HepG2 (cell line): ENCODE measurements around the gene HOXC5. TPM values are rescaled to one million over a fixed set of nuclear protein-coding genes. Genes with fewer than 3 reads are reported as not detected.

Source experiments
- ATAC-seq: fragments of 200-7000 bp; cut with Tn5 transposase; 3 replicates; pipeline ENCODE4 v1.9.1; 2020; ENCODE audit warnings: mild to moderate bottlenecking, moderate library complexity
- BruUV-seq: library from RNA; stranded (reverse); fragments of 400-500 nt; replicated peaks from 2 replicates; lab custom pipeline; 2021; lab: Mats Ljungman, UMichigan
- CTCF ChIA-PET: fragments of 300-600 bp; formaldehyde crosslinking; extraction: SDS; loops from one replicate; lab custom pipeline; 2021; ENCODE audit warnings: low total read pairs, inconsistent platforms, low intra/inter-chr PET ratio; lab: Yijun Ruan, JAX
- POLR2A ChIA-PET: fragments of 350-600 bp; sonication (Branson Sonifier 250); formaldehyde crosslinking; loops from one replicate; lab custom pipeline; 2020; ENCODE audit warnings: antibody characterized with exemption, inconsistent platforms; lab: Yijun Ruan, JAX
- DNase-seq: peaks from one replicate; pipeline ENCODE4 v3.0.0-alpha.2; 2015; ENCODE audit warnings: low spot score
- FAIRE-seq: peaks from 3 replicates; lab custom pipeline; 2011; peaks lifted over from hg19 to GRCh38; lab: Jason Lieb, UNC
- H2AFZ ChIP-seq: one replicate; pipeline ENCODE4 v1.6.1; 2011; ENCODE audit warnings: low read length, inconsistent platforms
- H3K27ac ChIP-seq: fragments of 300-600 bp; 3 replicates; pipeline ENCODE4 v1.8.0; 2011; ENCODE audit warnings: mixed run types, mild to moderate bottlenecking, mixed read lengths, low read length, inconsistent platforms; ENCODE audit not compliant: insufficient read depth; ENCODE audit errors: extremely low read length
- H3K27me3 ChIP-seq, 2 experiments: fragments of 200-600 bp in 1 of 2; 2 replicates in 1 of 2; 3 replicates in 1 of 2; pipeline versions ENCODE4 v1.6.0 to v1.8.0; 2011; ENCODE audit warnings: low read length in 2 of 2, mild to moderate bottlenecking in 2 of 2, moderate library complexity in 2 of 2, inconsistent platforms in 1 of 2; ENCODE audit not compliant: insufficient read depth in 2 of 2, control insufficient read depth in 1 of 2
- H3K36me3 ChIP-seq, 2 experiments: fragments of 200-600 bp in 1 of 2; replicated peaks in 1 of 2; 2 replicates in 1 of 2; 3 replicates in 1 of 2; pipeline versions ENCODE4 v1.5.1 to v1.8.0; 2011; ENCODE audit warnings: low read length in 2 of 2, inconsistent platforms in 1 of 2; ENCODE audit not compliant: insufficient read depth in 2 of 2, control insufficient read depth in 1 of 2
- H3K4me1 ChIP-seq: 2 replicates; pipeline ENCODE4 v1.5.1; 2012; ENCODE audit warnings: low read length, inconsistent platforms; ENCODE audit not compliant: insufficient read depth
- H3K4me2 ChIP-seq: 2 replicates; pipeline ENCODE4 v1.6.0; 2011; ENCODE audit warnings: low read depth, low read length, inconsistent platforms
- H3K4me3 ChIP-seq, 3 experiments: fragments of 200-600 bp in 1 of 3; sonication (generic), shearing (Covaris generic) in 1 of 3; replicated peaks in 1 of 3; 2 replicates each; pipeline ENCODE4 v1.5.1; 2011 to 2016; ENCODE audit warnings: low read length in 3 of 3, inconsistent platforms in 2 of 3, low read depth in 2 of 3, mild to moderate bottlenecking in 2 of 3, control low read depth in 1 of 3, mixed read lengths in 1 of 3; ENCODE audit not compliant: insufficient read depth in 1 of 3
- H3K79me2 ChIP-seq: one replicate; pipeline ENCODE4 v1.6.1; 2011; ENCODE audit warnings: low read length, inconsistent platforms; ENCODE audit not compliant: insufficient read depth
- H3K9ac ChIP-seq: 2 replicates; pipeline ENCODE4 v1.6.0; 2011; ENCODE audit warnings: mild to moderate bottlenecking, low read depth, low read length, inconsistent platforms; ENCODE audit not compliant: insufficient read depth
- H3K9me3 ChIP-seq: 2 replicates; pipeline ENCODE4 v1.5.1; 2012; ENCODE audit warnings: mild to moderate bottlenecking, low read length
- H4K20me1 ChIP-seq: 2 replicates; pipeline ENCODE4 v1.6.0; 2011; ENCODE audit warnings: inconsistent platforms, mild to moderate bottlenecking, low read length, moderate library complexity; ENCODE audit not compliant: insufficient read depth
- CTCF ChIP-seq: sonication (generic); formaldehyde crosslinking; IDR thresholded peaks from 2 replicates; pipeline ENCODE4 v1.5.0; 2020; ENCODE audit warnings: mild to moderate bottlenecking, missing genetic modification reagents, moderate library complexity
- GABPA ChIP-seq, 2 experiments: IDR thresholded peaks; 2 replicates each; pipeline ENCODE4 v1.6.1; 2011 to 2016; ENCODE audit warnings: low read depth in 2 of 2, low read length in 1 of 2, missing biosample characterization in 1 of 2, missing genetic modification characterization in 1 of 2
- HMGXB4 ChIP-seq, 2 experiments: sonication (generic) in 1 of 2; formaldehyde crosslinking in 1 of 2; IDR thresholded peaks; 2 replicates each; pipeline versions ENCODE4 v1.4.0 to v1.6.1; 2018 to 2020; ENCODE audit warnings: missing genetic modification reagents in 2 of 2, borderline replicate concordance in 1 of 2, low read depth in 1 of 2, mild to moderate bottlenecking in 1 of 2, missing biosample characterization in 1 of 2
- NR1H2 ChIP-seq: sonication (generic); formaldehyde crosslinking; IDR thresholded peaks from 2 replicates; pipeline ENCODE4 v1.8.1; 2022; ENCODE audit warnings: low read depth, missing genetic modification reagents, borderline replicate concordance
- RAD21 ChIP-seq: fragments of 450-650 bp; formaldehyde crosslinking; IDR thresholded peaks from 2 replicates; pipeline ENCODE4 v1.5.0; 2020; ENCODE audit warnings: mild to moderate bottlenecking
- RXRA ChIP-seq: sonication (generic); formaldehyde crosslinking; IDR thresholded peaks from 2 replicates; pipeline ENCODE4 v1.5.1; 2020; ENCODE audit warnings: missing genetic modification reagents
- SMC3 ChIP-seq: IDR thresholded peaks from 2 replicates; pipeline ENCODE4 v1.6.1; 2011; ENCODE audit warnings: low read length, improper control_type of control experiment
- STAG1 ChIP-seq: sonication (generic); formaldehyde crosslinking; IDR thresholded peaks from 2 replicates; pipeline ENCODE4 v1.4.0; 2020; ENCODE audit warnings: missing genetic modification reagents
- TBX2 ChIP-seq: sonication (generic); formaldehyde crosslinking; IDR thresholded peaks from 2 replicates; pipeline ENCODE4 v1.5.0; 2020; ENCODE audit warnings: missing genetic modification reagents, mild to moderate bottlenecking, borderline replicate concordance
- ZFX ChIP-seq: sonication (generic); formaldehyde crosslinking; IDR thresholded peaks from 2 replicates; pipeline ENCODE4 v1.4.0; 2020; ENCODE audit warnings: mild to moderate bottlenecking, low read depth, missing genetic modification reagents, moderate library complexity
- ZNF275 ChIP-seq: sonication (generic); formaldehyde crosslinking; IDR thresholded peaks from 2 replicates; pipeline ENCODE4 v1.8.0; 2022; ENCODE audit warnings: missing genetic modification reagents, mild to moderate bottlenecking, inconsistent platforms, borderline replicate concordance
- ZNF883 ChIP-seq: sonication (generic); formaldehyde crosslinking; IDR thresholded peaks from 2 replicates; pipeline ENCODE4 v1.5.1; 2020; ENCODE audit warnings: mild to moderate bottlenecking, missing genetic modification reagents; ENCODE audit errors: not compliant biosample characterization
- ZNF891 ChIP-seq: sonication (generic); formaldehyde crosslinking; IDR thresholded peaks from 2 replicates; pipeline ENCODE4 v1.5.0; 2020; ENCODE audit warnings: mild to moderate bottlenecking, missing genetic modification reagents
- WGBS: methylation state at CpG from one replicate; pipeline ENCODE4 v1.1.6; 2017; ENCODE audit warnings: low lambda C conversion rate; 5-methylcytosine and 5-hydroxymethylcytosine counted together
- in situ Hi-C: cut with HindIII; loops from 2 replicates; pipeline ENCODE4 v1.10.0; 2017; ENCODE audit warnings: low pct_unique_long_range_greater_than_20kb; ENCODE audit not compliant: extremely low pct_ligation_motif_present
- intact Hi-C: fragments of 100-400 bp; cut with micrococcal nuclease; formaldehyde crosslinking; loops from one replicate; pipeline ENCODE4 v1.10.0; 2022; ENCODE audit not compliant: unreplicated experiment
- polyA plus RNA-seq, 8 experiments: library from polyadenylated mRNA; depleted of rRNA in 3 of 8; stranded (reverse) in 7 of 8; unstranded in 1 of 8; fragments of >200 nt; fragmentation: Illumina TruSeq in 4 of 8; extraction: Trizol in 4 of 8; gene quantifications; 2 replicates each; pipeline versions ENCODE4 v1.2.1 to v1.2.3, GENCODE V29; 2011 to 2016; ENCODE audit warnings: low read depth in 4 of 8, missing spikeins in 1 of 8, mixed read lengths in 1 of 8; ENCODE audit not compliant: insufficient read depth in 1 of 8
- total RNA-seq, 5 experiments: library from RNA; depleted of rRNA; stranded (reverse); fragments of >200 nt; fragmentation: Illumina TruSeq; extraction: Trizol; gene quantifications; 2 replicates each; pipeline ENCODE4 v1.2.3, GENCODE V29; 2016; ENCODE audit warnings: low read depth in 1 of 5

Gene HOXC5
- total and polyA plus RNA-seq, 2 of the 13 experiments (the other 11 are each of a cell fraction or from before 2014, with no cell fraction given): not detected

GRCh38 chr12:53988541-53989226 is 44.2 kb upstream of the HOXC5 start (continued):
- peak; percentile 35; the same call in 1 of the 2 replicates for TF ChIP-seq ZFX (CRISPR knock-in tag)
- TF ChIP-seq ZNF891 (CRISPR knock-in tag): no peak
- TF ChIP-seq ZNF883: no peak
- TF ChIP-seq RXRA (CRISPR knock-in tag): 0 out of 2 replicates have a peak, but pooled peaks have one; percentile 13

GRCh38 chr12:53989227-53990113 is 43.4 kb upstream of the HOXC5 start:
- H2AFZ ChIP-seq: peak overlapping the region; percentile 31
- in situ Hi-C loops (loop anchor here (10.0 kb wide), 1 partner anchor 385 kb away; no protein-coding TSS in a partner anchor), intact Hi-C loops (loop anchor here (2.0 kb wide), 1 partner anchor 223 kb away; no protein-coding TSS in a partner anchor)
- H3K4me3 ChIP-seq: peak overlapping the region in 2 of 3 experiments; percentile 51; a peak in 5 of 6 replicates
- no peaks in the 10 kb centered on the region for H3K79me2 ChIP-seq
- H3K9me3 ChIP-seq: no peaks in the 10 kb centered on the region
- peaks cover 10 to 39% of the 10 kb centered on the region in 2 experiments for H3K27me3 ChIP-seq
- 0 out of 2 replicates have a peak overlapping the region, but pooled peaks have one; percentile 21 for H3K9ac ChIP-seq
- no peaks in the 10 kb centered on the region for H3K36me3 ChIP-seq
- WGBS: 18% methylated on average over 28 of the region's 28 CpGs
- TF ChIP-seq ZNF275 (CRISPR knock-in tag) (0 out of 2 replicates have a peak, but pooled peaks have one; percentile 3), STAG1 (CRISPR knock-in tag) (peak; percentile 68), NR1H2 (CRISPR knock-in tag) (no peak), HMGXB4 (CRISPR knock-in tag; IDR thresholded peaks at IDR 0.05; ENCODE audit: borderline replicate concordance in 1 of 2, low read depth in 1 of 2) (0 out of 4 replicates have a peak, but pooled peaks of 1 of the 2 experiments have one; percentile 24), RAD21 (CRISPR knock-in tag) (peak; percentile 24; the same call in 1 of the 2 replicates), TBX2 (CRISPR knock-in tag) (no peak), CTCF (CRISPR knock-in tag) (peak; percentile 64), GABPA (IDR thresholded peaks at IDR 0.05; ENCODE audit: low read depth, low read length) (no peak), GABPA (CRISPR knock-in tag; IDR thresholded peaks at IDR 0.05; ENCODE audit: low read depth) (peak; percentile 71), SMC3 (peak; percentile 30; the same call in 1 of the 2 replicates)
- H4K20me1 ChIP-seq: no peaks in the 10 kb centered on the region
- peak; percentile 47 for ATAC-seq
- POLR2A ChIA-PET: interaction anchor here (1.3 kb wide), 1 partner anchor 11 kb away, joined by 5 read pairs; no protein-coding TSS in a partner anchor
- BruUV-seq: no TSS peak
- H3K4me2 ChIP-seq: peak overlapping the region; percentile 68
- FAIRE-seq: peak; percentile 74
- CTCF ChIA-PET: interaction anchor here (1.1 to 1.6 kb wide), 2 partner anchors 16 to 221 kb away, joined by 3 to 13 read pairs; no protein-coding TSS in a partner anchor
- DNase-seq: peak; percentile 56
- peak overlapping the region; percentile 61 for H3K27ac ChIP-seq
- H3K4me1 ChIP-seq: peaks cover 45% of the 10 kb centered on the region
